GM19467 (cell line): ENCODE measurements around the gene SLAMF6.

Experiments used
- ATAC-seq: cut with Tn5 transposase; IDR thresholded peaks from one replicate; pipeline ENCODE4 v1.9.1; 2021; ENCODE audit warnings: mild to moderate bottlenecking, moderate library complexity; ENCODE audit not compliant: unreplicated experiment

SLAMF6 gene

DNA sequence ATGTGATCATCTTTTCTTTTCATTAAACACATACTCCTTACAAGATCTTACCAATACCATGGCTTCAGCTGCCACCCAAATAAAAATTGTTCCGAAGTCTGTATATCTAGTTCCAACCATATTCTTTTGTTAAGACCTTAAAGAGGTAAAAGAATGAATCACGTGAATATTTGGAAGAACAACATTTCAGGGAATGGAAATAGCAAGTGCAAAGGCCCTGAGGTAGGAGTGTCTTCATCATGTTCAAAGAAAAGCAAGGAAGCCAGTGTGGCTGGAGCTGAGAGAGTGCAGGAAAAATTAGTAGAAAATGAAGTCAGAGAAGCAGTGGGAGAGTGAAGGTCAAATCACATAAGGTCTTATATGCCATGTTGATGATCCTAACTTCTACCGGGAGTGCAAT is 50.9 kb downstream of the SLAMF6 start:
- no peak for ATAC-seq

GRCh38 chr1:160471253-160471652 is 51.8 kb downstream of the SLAMF6 start:
- no peak for ATAC-seq

DNA sequence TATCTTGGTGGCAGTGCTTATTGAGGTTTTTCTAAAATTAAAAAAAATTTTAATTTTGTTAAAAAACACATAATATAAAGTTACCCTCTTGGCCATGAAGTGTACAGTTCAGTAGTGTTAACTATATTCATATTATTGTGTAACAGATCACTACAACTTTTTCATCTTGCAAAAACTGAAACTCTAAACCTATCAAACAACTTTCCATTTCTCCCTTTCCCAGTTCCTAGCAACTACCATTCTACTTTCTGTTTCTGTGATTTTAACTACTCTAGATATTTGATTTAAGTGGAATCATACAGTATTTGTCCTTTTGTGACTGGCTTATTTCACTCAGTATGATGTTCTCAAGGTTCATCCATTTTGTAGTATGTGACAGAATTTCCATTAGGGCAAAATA is 55.5 kb downstream of the SLAMF6 start:
- ATAC-seq = no peak

DNA sequence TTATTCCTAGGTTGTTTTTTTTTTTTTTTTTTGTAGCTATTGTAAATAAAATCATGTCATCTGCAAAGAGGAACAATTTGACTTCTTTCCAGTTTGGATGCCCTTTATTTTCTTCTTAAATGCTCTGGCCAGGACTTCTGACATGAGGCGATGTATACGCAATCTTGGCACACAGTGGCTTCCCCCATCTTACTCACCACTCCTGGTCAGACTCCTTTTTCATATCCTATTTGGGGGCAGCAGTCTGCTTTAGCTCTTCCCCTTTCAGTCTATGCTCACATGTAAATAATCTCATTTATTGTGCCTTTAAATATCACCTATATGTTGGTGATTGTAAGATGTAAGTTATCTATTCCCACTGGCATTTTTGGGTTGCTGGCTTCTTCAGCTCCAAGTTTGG is 56.1 kb downstream of the SLAMF6 start:
- ATAC-seq = no peak

DNA sequence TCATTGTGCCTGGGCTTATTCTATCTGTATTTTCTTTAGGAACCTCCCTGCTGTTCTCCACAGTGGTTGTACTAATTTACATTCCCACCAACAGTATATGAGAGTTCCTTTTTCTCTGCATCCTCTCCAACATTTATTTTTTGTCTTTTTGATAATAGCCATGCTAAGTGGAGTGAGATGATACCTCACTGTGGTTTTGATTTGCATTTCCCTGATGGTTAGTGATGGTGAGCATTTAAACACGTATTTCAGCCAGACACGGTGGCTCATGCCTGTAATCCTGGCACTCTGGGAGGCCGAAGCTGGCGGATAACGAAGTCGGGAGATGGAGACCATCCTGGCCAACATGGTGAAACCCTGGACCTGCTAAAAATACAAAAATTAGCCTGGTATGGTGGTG is 57.9 kb downstream of the SLAMF6 start:
- no peak for ATAC-seq

GRCh38 chr1:160460683-160461287 is 62.3 kb downstream of the SLAMF6 start:
- no peak for ATAC-seq

GRCh38 chr1:160460214-160460642 is 62.8 kb downstream of the SLAMF6 start:
- no peak for ATAC-seq

GRCh38 chr1:160459687-160460086 is 63.4 kb downstream of the SLAMF6 start:
- no peak for ATAC-seq

DNA sequence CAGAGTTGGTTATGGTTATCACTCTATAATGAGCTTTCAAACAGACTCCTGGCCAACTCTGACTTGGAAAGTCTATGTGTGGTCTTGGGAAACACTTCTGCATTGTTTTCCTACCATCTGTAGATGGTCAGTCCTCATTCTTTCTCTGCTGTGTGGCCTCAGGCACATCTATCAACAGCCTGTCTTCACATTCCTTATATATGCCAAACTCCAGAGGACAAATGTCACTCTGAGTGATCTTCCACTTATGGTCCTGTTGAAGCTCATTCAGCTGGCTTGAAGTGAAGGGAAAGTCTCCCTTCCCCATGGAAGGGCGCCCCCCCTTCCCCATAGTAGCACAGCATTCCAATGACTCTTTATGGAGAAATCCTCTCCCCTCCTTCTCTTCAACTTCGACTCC is 64.0 kb downstream of the SLAMF6 start:
- ATAC-seq = no peak

- no peak for ATAC-seq
Measured at GRCh38 chr1:160455153-160455517, 67.9 kb downstream of the SLAMF6 start.

DNA sequence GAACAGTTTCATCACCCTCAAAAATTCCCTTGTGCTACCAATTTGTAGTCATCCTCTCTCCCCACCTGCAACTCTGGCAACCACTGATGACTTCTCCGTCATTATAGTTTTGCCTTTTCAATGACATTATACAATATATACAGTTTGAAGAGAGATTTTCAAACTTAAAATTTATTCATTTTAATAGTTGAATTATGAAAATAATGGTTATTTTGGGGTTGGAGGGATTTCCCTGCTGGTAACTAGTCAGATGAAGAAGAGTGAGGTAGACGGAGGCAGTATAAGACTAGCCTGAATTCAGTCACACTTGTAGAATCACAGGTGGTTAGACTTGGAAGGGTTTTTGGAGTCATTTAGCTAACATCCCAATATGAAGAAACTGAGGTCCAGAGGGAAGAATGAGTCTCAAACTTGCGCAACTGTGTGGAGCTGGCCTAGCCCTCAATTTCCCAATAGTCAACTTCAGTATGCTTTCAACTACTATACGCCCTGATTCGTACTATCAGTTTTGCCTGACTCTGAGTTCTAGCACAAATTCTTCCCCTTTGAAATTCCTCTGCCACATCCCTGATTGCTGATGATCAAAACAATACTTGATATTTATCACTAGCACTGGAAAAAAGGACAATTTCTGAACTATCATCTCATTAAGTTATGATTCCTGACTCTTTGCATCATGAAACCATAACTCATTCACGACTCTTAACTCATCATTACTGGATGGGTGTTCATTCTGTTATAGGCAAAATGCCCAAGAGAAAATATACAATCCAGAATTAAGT is 68.5 kb downstream of the SLAMF6 start:
- no peak for ATAC-seq

GRCh38 chr1:160453443-160453842 is 69.6 kb downstream of the SLAMF6 start:
- peak; percentile 48 for ATAC-seq

- ATAC-seq = peak; percentile 37
Measured at GRCh38 chr1:160451859-160452232, 71.2 kb downstream of the SLAMF6 start.

GRCh38 chr1:160451119-160451858 is 71.8 kb downstream of the SLAMF6 start:
- peak; percentile 46 for ATAC-seq

DNA sequence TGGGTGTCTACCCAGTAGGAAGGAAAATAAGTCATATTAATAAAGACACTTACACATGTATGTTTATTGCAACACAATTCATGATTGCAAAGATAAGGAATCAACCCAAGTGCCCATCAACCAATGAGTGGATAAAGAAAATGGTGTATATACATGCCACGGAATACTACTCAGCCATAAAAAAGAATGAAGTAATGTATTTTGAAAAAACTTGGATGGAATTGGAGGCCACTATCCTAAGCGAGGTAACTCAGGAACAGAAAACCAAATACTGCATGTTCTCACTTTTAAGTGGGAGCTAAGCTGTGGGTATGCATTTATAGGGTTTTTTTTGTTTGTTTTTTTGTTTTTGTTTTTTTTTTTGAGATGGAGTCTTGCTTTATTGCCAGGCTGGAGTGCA is 73.6 kb downstream of the SLAMF6 start:
- no peak for ATAC-seq

DNA sequence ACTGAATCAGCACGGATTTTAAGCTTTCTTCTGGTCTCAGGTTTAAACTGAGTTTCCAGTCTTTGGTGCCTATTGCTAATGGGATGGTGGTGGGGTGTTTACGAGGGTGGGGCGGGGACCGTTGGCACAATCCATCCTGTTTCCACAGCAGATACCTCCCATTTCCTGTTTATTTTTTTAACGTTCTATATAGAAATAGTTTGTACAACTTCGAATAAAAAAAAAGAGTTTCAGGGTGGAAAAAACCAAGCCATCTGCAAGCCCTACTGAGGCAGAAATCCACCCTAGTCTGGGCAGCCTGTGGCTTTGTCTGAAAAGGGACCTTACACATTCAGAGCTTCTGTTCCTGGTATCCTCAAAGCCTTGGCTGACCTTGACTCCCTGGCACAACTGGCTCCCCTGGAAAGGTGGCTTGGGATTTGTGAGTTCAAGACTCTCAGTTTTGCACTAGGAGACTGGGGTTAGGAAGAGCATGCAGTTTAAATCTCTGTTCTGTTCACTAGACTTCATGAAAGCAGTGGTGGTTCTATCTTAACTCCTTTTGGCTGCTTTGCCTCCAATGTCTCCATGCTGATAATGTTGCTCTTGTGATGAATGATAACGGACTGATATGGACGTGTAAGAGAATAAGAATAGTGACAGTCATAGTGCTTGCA is 76.0 kb downstream of the SLAMF6 start:
- ATAC-seq = no peak

- no peak for ATAC-seq
Measured at GRCh38 chr1:160439718-160440117, 83.3 kb downstream of the SLAMF6 start.

GRCh38 chr1:160438935-160439334 is 84.1 kb downstream of the SLAMF6 start:
- ATAC-seq = no peak

DNA sequence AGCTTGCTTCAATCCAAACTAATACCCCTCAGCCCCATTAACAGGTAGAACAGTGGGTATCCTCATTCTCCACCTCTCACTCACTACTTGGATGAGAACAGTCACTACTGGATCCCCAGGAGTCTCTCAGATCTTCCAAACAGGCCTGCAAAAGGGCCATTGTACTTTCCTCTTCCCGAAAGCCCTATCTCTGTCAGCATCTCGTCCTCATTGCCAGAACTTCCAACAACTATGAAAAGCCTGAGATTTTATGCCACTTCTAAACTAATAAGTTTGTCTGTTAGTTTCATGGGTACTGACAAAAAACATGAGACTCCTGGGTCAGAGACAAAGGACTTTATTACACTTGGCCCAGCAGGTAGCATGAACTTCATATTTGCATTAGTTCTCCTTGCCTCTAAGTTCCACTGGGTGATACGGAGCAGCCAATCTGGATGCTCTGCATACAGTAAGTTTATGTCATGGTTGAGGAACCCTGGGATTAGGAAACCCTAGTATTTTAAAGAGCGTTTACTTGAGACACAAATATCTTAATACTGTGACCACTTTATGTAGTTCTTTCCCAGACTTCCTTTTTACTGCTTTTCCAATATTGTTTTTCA is 84.6 kb downstream of the SLAMF6 start:
- no peak for ATAC-seq

DNA sequence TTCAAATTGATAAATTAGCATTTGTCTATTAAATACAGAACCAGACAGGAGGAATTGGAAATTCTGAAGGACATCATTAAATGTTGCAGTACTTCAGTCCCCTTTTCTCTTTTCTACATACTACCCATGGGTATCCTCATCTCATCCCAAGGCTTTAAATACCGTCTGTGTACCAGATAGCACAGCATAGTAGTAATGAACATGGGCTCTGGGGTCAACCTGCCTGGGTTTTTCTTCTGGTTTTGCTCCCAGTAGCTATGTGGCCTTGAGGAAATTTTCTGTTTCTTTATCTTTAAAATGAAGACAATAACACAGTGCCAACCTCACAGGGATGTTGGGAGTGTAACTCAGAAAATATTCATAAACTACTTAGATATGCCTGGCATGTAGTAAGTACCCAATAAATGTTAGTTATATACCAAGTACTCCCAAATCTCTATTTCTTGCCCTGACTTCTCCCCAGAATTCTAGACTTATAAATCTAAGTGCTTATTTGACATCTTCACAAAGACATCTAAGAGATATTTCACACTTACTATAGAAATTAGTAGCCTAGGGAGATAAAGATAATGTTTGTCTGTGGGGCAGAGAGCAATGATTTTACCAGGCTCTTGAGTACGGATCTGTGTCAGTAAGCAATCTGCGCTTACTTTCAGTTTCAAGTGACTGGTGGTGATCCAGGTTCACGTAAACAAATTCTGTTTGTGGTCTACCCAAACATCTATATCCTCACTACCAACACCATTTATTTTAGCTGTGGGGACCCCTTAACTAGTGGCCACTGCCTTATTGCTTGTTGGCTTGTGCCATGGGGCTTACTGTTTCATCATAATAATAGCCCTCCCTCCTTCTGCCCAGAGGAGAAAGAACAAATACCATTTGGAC is 85.4 kb downstream of the SLAMF6 start:
- peak; percentile 72 for ATAC-seq
